HepG2 (cell line): ENCODE measurements around the gene ZFYVE28. TPM values are rescaled to one million over a fixed set of nuclear protein-coding genes. Genes with fewer than 3 reads are reported as not detected.

Experiments used
- ATAC-seq: fragments of 200-7000 bp; cut with Tn5 transposase; 3 replicates; pipeline ENCODE4 v1.9.1; 2020; ENCODE audit warnings: mild to moderate bottlenecking, moderate library complexity
- BruUV-seq: library from RNA; stranded (reverse); fragments of 400-500 nt; replicated peaks from 2 replicates; lab custom pipeline; 2021; lab: Mats Ljungman, UMichigan
- CTCF ChIA-PET: fragments of 300-600 bp; formaldehyde crosslinking; extraction: SDS; loops from one replicate; lab custom pipeline; 2021; ENCODE audit warnings: low total read pairs, inconsistent platforms, low intra/inter-chr PET ratio; lab: Yijun Ruan, JAX
- POLR2A ChIA-PET: fragments of 350-600 bp; sonication (Branson Sonifier 250); formaldehyde crosslinking; loops from one replicate; lab custom pipeline; 2020; ENCODE audit warnings: antibody characterized with exemption, inconsistent platforms; lab: Yijun Ruan, JAX
- DNase-seq: peaks from one replicate; pipeline ENCODE4 v3.0.0-alpha.2; 2015; ENCODE audit warnings: low spot score
- FAIRE-seq: peaks from 3 replicates; lab custom pipeline; 2011; peaks lifted over from hg19 to GRCh38; lab: Jason Lieb, UNC
- H2AFZ ChIP-seq: one replicate; pipeline ENCODE4 v1.6.1; 2011; ENCODE audit warnings: low read length, inconsistent platforms
- H3K27ac ChIP-seq: fragments of 300-600 bp; 3 replicates; pipeline ENCODE4 v1.8.0; 2011; ENCODE audit warnings: mixed run types, mild to moderate bottlenecking, mixed read lengths, low read length, inconsistent platforms; ENCODE audit not compliant: insufficient read depth; ENCODE audit errors: extremely low read length
- H3K27me3 ChIP-seq, 2 experiments: fragments of 200-600 bp in 1 of 2; 2 replicates in 1 of 2; 3 replicates in 1 of 2; pipeline versions ENCODE4 v1.6.0 to v1.8.0; 2011; ENCODE audit warnings: low read length in 2 of 2, mild to moderate bottlenecking in 2 of 2, moderate library complexity in 2 of 2, inconsistent platforms in 1 of 2; ENCODE audit not compliant: insufficient read depth in 2 of 2, control insufficient read depth in 1 of 2
- H3K36me3 ChIP-seq, 2 experiments: fragments of 200-600 bp in 1 of 2; replicated peaks in 1 of 2; 2 replicates in 1 of 2; 3 replicates in 1 of 2; pipeline versions ENCODE4 v1.5.1 to v1.8.0; 2011; ENCODE audit warnings: low read length in 2 of 2, inconsistent platforms in 1 of 2; ENCODE audit not compliant: insufficient read depth in 2 of 2, control insufficient read depth in 1 of 2
- H3K4me1 ChIP-seq: 2 replicates; pipeline ENCODE4 v1.5.1; 2012; ENCODE audit warnings: low read length, inconsistent platforms; ENCODE audit not compliant: insufficient read depth
- H3K4me2 ChIP-seq: 2 replicates; pipeline ENCODE4 v1.6.0; 2011; ENCODE audit warnings: low read depth, low read length, inconsistent platforms
- H3K4me3 ChIP-seq, 3 experiments: fragments of 200-600 bp in 1 of 3; sonication (generic), shearing (Covaris generic) in 1 of 3; replicated peaks in 1 of 3; 2 replicates each; pipeline ENCODE4 v1.5.1; 2011 to 2016; ENCODE audit warnings: low read length in 3 of 3, inconsistent platforms in 2 of 3, low read depth in 2 of 3, mild to moderate bottlenecking in 2 of 3, control low read depth in 1 of 3, mixed read lengths in 1 of 3; ENCODE audit not compliant: insufficient read depth in 1 of 3
- H3K79me2 ChIP-seq: one replicate; pipeline ENCODE4 v1.6.1; 2011; ENCODE audit warnings: low read length, inconsistent platforms; ENCODE audit not compliant: insufficient read depth
- H3K9ac ChIP-seq: 2 replicates; pipeline ENCODE4 v1.6.0; 2011; ENCODE audit warnings: mild to moderate bottlenecking, low read depth, low read length, inconsistent platforms; ENCODE audit not compliant: insufficient read depth
- H3K9me3 ChIP-seq: 2 replicates; pipeline ENCODE4 v1.5.1; 2012; ENCODE audit warnings: mild to moderate bottlenecking, low read length
- H4K20me1 ChIP-seq: 2 replicates; pipeline ENCODE4 v1.6.0; 2011; ENCODE audit warnings: inconsistent platforms, mild to moderate bottlenecking, low read length, moderate library complexity; ENCODE audit not compliant: insufficient read depth
- CTCF ChIP-seq: sonication (generic); formaldehyde crosslinking; IDR thresholded peaks from 2 replicates; pipeline ENCODE4 v1.5.0; 2020; ENCODE audit warnings: mild to moderate bottlenecking, missing genetic modification reagents, moderate library complexity
- GABPA ChIP-seq, 2 experiments: IDR thresholded peaks; 2 replicates each; pipeline ENCODE4 v1.6.1; 2011 to 2016; ENCODE audit warnings: low read depth in 2 of 2, low read length in 1 of 2, missing biosample characterization in 1 of 2, missing genetic modification characterization in 1 of 2
- HNRNPUL1 ChIP-seq: fragments of 200-400 bp; formaldehyde crosslinking; IDR thresholded peaks from 2 replicates; pipeline ENCODE4 v1.6.1; 2017; ENCODE audit warnings: low read depth, mild to moderate bottlenecking, low read length, moderate library complexity
- JARID2 ChIP-seq: sonication (generic); formaldehyde crosslinking; IDR thresholded peaks from 2 replicates; pipeline ENCODE4 v1.8.1; 2023; ENCODE audit warnings: missing genetic modification reagents, inconsistent platforms; ENCODE audit not compliant: insufficient replicate concordance
- POGK ChIP-seq: sonication (generic); formaldehyde crosslinking; conservative IDR thresholded peaks from 2 replicates; pipeline ENCODE4 v1.8.0; 2022; ENCODE audit warnings: mild to moderate bottlenecking, moderate library complexity, missing genetic modification reagents
- POLR2A ChIP-seq, 2 experiments: IDR thresholded peaks; 2 replicates each; pipeline ENCODE4 v1.6.1; 2011; ENCODE audit warnings: low read depth in 2 of 2, low read length in 2 of 2, mild to moderate bottlenecking in 1 of 2, moderate library complexity in 1 of 2; ENCODE audit not compliant: insufficient read depth in 1 of 2
- PRMT3 ChIP-seq: sonication (generic); formaldehyde crosslinking; IDR thresholded peaks from 2 replicates; pipeline ENCODE4 v1.8.1; 2022; ENCODE audit warnings: low read depth, mild to moderate bottlenecking, moderate library complexity, missing genetic modification reagents, borderline replicate concordance
- RAD21 ChIP-seq: fragments of 450-650 bp; formaldehyde crosslinking; IDR thresholded peaks from 2 replicates; pipeline ENCODE4 v1.5.0; 2020; ENCODE audit warnings: mild to moderate bottlenecking
- SMYD3 ChIP-seq: sonication (generic); formaldehyde crosslinking; IDR thresholded peaks from 2 replicates; pipeline ENCODE4 v1.8.1; 2023; ENCODE audit warnings: mild to moderate bottlenecking, missing genetic modification reagents
- ZBED4 ChIP-seq: sonication (generic); formaldehyde crosslinking; IDR thresholded peaks from 2 replicates; pipeline ENCODE4 v1.4.0; 2020; ENCODE audit warnings: missing genetic modification reagents, borderline replicate concordance
- ZBTB20 ChIP-seq: sonication (generic); formaldehyde crosslinking; IDR thresholded peaks from 2 replicates; pipeline ENCODE4 v1.8.1; 2023; ENCODE audit warnings: missing genetic modification reagents, low read depth, mild to moderate bottlenecking, borderline replicate concordance
- ZNF207 ChIP-seq: fragments of 450-650 bp; IDR thresholded peaks from 2 replicates; pipeline ENCODE4 v1.6.1; 2016; ENCODE audit warnings: antibody characterized with exemption, borderline replicate concordance
- ZNF382 ChIP-seq: sonication (generic); formaldehyde crosslinking; IDR thresholded peaks from 2 replicates; pipeline ENCODE4 v1.5.0; 2020; ENCODE audit warnings: missing genetic modification reagents, mild to moderate bottlenecking, borderline replicate concordance
- WGBS: methylation state at CpG from one replicate; pipeline ENCODE4 v1.1.6; 2017; ENCODE audit warnings: low lambda C conversion rate; 5-methylcytosine and 5-hydroxymethylcytosine counted together
- in situ Hi-C: cut with HindIII; loops from 2 replicates; pipeline ENCODE4 v1.10.0; 2017; ENCODE audit warnings: low pct_unique_long_range_greater_than_20kb; ENCODE audit not compliant: extremely low pct_ligation_motif_present
- intact Hi-C: fragments of 100-400 bp; cut with micrococcal nuclease; formaldehyde crosslinking; loops from one replicate; pipeline ENCODE4 v1.10.0; 2022; ENCODE audit not compliant: unreplicated experiment
- polyA plus RNA-seq, 8 experiments: library from polyadenylated mRNA; depleted of rRNA in 3 of 8; stranded (reverse) in 7 of 8; unstranded in 1 of 8; fragments of >200 nt; fragmentation: Illumina TruSeq in 4 of 8; extraction: Trizol in 4 of 8; gene quantifications; 2 replicates each; pipeline versions ENCODE4 v1.2.1 to v1.2.3, GENCODE V29; 2011 to 2016; ENCODE audit warnings: low read depth in 4 of 8, missing spikeins in 1 of 8, mixed read lengths in 1 of 8; ENCODE audit not compliant: insufficient read depth in 1 of 8
- total RNA-seq, 5 experiments: library from RNA; depleted of rRNA; stranded (reverse); fragments of >200 nt; fragmentation: Illumina TruSeq; extraction: Trizol; gene quantifications; 2 replicates each; pipeline ENCODE4 v1.2.3, GENCODE V29; 2016; ENCODE audit warnings: low read depth in 1 of 5

ZFYVE28 gene
- total and polyA plus RNA-seq, 2 of the 13 experiments (the other 11 are each of a cell fraction or from before 2014, with no cell fraction given) = 0.12 to 0.22 TPM

GRCh38 chr4:2245787-2246275 is 172.6 kb downstream of the ZFYVE28 start:
- H3K4me3 ChIP-seq = no peak overlapping the region
- ATAC-seq (no peak), FAIRE-seq (no peak), DNase-seq (no peak)
- no peak overlapping the region for H3K27ac ChIP-seq
- no peak overlapping the region for H2AFZ ChIP-seq
- no peak overlapping the region for H3K9ac ChIP-seq
- no peaks in the 10 kb centered on the region for H3K9me3 ChIP-seq
- intact Hi-C loops = loop anchor here (10.0 kb wide), 1 partner anchor 219 kb away; the partner anchor contains the start of gene RNF4
- H4K20me1 ChIP-seq = no peaks in the 10 kb centered on the region
- H3K27me3 ChIP-seq = no peaks in the 10 kb centered on the region
- WGBS = 91% methylated on average over 7 of the region's 7 CpGs
- ChIA-PET CTCF (no interaction called here), POLR2A (no interaction called here)
- H3K4me1 ChIP-seq = peaks cover 34% of the 10 kb centered on the region
- H3K79me2 ChIP-seq = peaks cover 8% of the 10 kb centered on the region
- peaks cover 0 to 4% of the 10 kb centered on the region in 2 experiments; a peak in 2 of 5 replicates for H3K36me3 ChIP-seq
- no peak overlapping the region for H3K4me2 ChIP-seq
- no TSS peak for BruUV-seq
- in situ Hi-C loops = no loop called here
- TF ChIP-seq RAD21 = no peak
- TF ChIP-seq SMYD3 = no peak
- TF ChIP-seq JARID2 (CRISPR knock-in tag) = no peak
- no peak for TF ChIP-seq ZBTB20
- TF ChIP-seq GABPA (IDR thresholded peaks at IDR 0.05; ENCODE audit: low read depth, low read length) = no peak
- no peak for TF ChIP-seq GABPA (CRISPR knock-in tag; IDR thresholded peaks at IDR 0.05; ENCODE audit: low read depth)
- no peak for TF ChIP-seq HNRNPUL1
- no peak for TF ChIP-seq ZNF207
- no peak for TF ChIP-seq PRMT3
- TF ChIP-seq POLR2A (IDR thresholded peaks at IDR 0.05; ENCODE audit: insufficient read depth in 1 of 2, low read depth in 2 of 2, low read length in 2 of 2) = no peak
- TF ChIP-seq ZBED4 = no peak
- TF ChIP-seq CTCF = no peak
- no peak for TF ChIP-seq POGK (CRISPR knock-in tag)
- TF ChIP-seq ZNF382 (CRISPR knock-in tag) = no peak
